ENCODE data around the gene ATP2C1.
A peak's percentile ranks its signal among the peaks of the same experiment; 100 is the strongest.
"Not testable (repeated sequence)": the region's sequence is repeated elsewhere in the genome, so short reads cannot be mapped to it uniquely, and the experiment has no call there.

ATP2C1 gene

GRCh38 chr3:130968221-130968620 lies 74.3 kb downstream of the ATP2C1 start:
- DNase-seq (ENCODE audit: low read depth) = no peak

DNA sequence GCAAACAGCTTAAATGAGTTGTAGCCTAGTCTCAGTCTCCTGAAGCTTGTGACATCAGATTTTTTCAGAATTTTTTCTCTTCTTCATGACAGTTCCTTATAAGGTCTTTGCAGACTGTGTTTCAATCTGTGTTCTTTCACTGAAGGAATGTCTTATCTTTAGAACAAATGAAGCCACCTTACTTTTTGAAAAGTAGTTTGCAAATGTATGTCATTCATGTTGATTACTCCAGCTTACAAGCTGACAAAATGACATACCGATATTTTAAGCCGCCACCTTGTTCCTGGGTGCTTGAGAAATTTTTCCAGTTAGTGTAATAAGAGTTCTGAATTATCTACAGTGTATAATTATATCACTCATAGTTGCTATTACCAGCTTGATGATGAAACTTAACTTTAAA lies 75.7 kb downstream of the ATP2C1 start:
- DNase-seq (ENCODE audit: low read depth) = no peak

More at GRCh38 chr3:130968221-130968620, 74.3 kb downstream of the ATP2C1 start:
- H3K4me3 ChIP-seq (ENCODE audit: low read depth, low read length) = no peak overlapping the region

GRCh38 chr3:130971208-130971607 lies 77.3 kb downstream of the ATP2C1 start:
- H3K4me3 ChIP-seq (ENCODE audit: low read depth, low read length) = no peak overlapping the region
- DNase-seq (ENCODE audit: low read depth) = no peak

More for the DNA sequence above, 75.7 kb downstream of the ATP2C1 start:
- H3K4me3 ChIP-seq (ENCODE audit: low read depth, low read length) = no peak overlapping the region

- H3K4me3 ChIP-seq (ENCODE audit: low read depth, low read length); DNase-seq (ENCODE audit: low read depth): not testable (repeated sequence)
Measured at GRCh38 chr3:130972592-130972991, 78.7 kb downstream of the ATP2C1 start.

DNA sequence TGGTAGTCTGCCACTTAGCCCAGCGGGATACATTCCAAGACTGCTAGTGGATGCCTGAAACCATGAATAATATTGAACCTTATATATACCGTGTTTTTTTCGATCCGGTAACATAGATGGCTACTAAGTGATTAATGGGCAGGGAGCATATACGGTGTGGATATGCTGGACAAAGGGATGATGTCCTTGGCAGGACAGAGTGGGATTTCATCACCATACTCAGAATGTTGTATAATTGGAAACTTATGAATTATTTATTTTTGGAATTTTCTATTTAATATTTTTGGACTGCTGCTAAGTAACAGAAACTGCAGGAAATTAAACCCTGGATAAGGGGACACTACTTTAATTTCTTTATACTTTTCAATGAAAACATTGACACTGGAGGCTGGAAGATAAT lies 79.5 kb downstream of the ATP2C1 start:
- no peak overlapping the region for H3K4me3 ChIP-seq (ENCODE audit: low read depth, low read length)
- DNase-seq (ENCODE audit: low read depth) = no peak

DNA sequence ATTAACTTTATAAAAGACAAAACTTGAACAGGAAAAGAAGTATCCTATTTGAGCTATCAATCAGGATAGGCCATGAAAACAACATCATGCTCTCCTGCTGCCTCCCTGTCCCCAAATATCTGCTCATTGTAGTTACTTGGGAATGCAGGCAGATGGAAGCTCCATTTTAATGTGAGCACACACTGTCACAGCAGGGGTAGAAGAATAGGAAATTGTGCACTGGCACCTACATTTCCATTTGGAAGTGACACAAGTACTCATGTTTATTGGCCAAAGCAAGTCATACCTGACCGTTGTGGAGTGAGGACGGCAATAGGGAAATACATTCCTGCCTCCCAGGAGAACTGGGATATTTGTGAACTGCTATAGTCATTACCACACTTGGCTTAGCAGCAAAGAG lies 80.3 kb downstream of the ATP2C1 start:
- DNase-seq (ENCODE audit: low read depth) = no peak
- no peak overlapping the region for H3K4me3 ChIP-seq (ENCODE audit: low read depth, low read length)

- H3K4me3 ChIP-seq (ENCODE audit: low read depth, low read length) = no peak overlapping the region
Measured at GRCh38 chr3:130975251-130975650, 81.4 kb downstream of the ATP2C1 start.

DNA sequence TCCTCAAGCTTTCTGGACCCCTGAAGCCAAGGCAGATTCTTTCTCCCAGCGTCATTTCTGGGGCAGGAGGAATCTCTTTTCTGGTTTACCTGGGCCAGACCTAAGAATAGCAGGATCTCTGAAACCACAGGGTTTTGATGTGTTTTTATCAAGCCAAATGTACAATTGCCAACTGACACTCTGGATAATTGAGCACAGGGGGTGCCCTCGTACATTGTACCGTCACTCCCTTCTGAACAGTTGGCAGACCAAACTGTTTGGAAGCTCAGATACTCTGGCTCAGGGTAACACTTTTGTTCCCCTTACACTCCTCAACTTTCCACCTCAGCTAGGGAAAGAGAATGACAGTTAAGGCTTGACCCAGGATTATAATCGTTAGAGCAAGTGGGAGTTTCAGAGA lies 82.8 kb downstream of the ATP2C1 start:
- DNase-seq (ENCODE audit: low read depth) = no peak
- H3K4me3 ChIP-seq (ENCODE audit: low read depth, low read length) = no peak overlapping the region

More at GRCh38 chr3:130975251-130975650, 81.4 kb downstream of the ATP2C1 start:
- no peak for DNase-seq (ENCODE audit: low read depth)

GRCh38 chr3:130979117-130979516 lies 85.2 kb downstream of the ATP2C1 start:
- DNase-seq (ENCODE audit: low read depth) = no peak
- no peak overlapping the region for H3K4me3 ChIP-seq (ENCODE audit: low read depth, low read length)

DNA sequence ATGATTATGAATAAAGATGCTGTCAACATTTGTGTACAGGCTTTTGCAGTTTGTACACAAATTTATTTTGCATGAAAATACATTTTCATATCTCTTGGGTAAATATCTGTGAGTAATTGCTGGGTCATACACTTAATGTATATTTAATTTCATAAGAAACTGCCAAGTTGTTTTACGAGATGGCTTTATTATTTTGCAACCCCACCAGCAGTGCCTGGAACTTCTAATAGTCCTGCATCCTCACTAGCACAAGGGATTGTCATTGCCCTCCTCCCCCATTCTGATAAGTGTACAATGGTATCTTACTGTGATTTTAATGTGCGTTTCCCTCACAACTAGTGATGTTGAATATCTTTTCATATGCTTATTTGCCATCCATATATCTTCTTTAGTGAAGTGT lies 87.6 kb downstream of the ATP2C1 start:
- no peak for DNase-seq (ENCODE audit: low read depth)
- H3K4me3 ChIP-seq (ENCODE audit: low read depth, low read length) = no peak overlapping the region

GRCh38 chr3:130990282-130990681 lies 96.4 kb downstream of the ATP2C1 start:
- H3K4me3 ChIP-seq (ENCODE audit: low read depth, low read length) = no peak overlapping the region
- DNase-seq (ENCODE audit: low read depth) = no peak

DNA sequence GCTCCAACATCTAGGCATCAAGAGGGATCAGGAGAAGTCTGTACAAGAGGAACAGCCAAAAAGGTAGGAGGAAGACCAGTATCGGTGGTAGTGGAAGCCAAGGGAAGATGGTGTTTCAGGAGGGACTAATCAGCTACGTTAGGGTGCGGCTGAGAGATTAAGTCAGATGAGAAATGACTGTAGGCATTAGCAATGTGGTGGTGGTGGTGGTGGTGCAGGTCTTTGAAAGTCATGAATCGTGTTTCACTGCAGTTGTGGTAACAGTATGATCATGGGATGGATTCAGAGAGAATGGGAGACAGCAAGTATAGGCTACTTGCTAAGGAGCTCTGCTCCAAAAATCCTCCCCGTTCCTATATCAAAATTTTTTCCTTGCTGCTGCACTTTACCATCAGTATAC lies 97.2 kb downstream of the ATP2C1 start:
- DNase-seq (ENCODE audit: low read depth) = no peak
- H3K4me3 ChIP-seq (ENCODE audit: low read depth, low read length) = no peak overlapping the region

DNA sequence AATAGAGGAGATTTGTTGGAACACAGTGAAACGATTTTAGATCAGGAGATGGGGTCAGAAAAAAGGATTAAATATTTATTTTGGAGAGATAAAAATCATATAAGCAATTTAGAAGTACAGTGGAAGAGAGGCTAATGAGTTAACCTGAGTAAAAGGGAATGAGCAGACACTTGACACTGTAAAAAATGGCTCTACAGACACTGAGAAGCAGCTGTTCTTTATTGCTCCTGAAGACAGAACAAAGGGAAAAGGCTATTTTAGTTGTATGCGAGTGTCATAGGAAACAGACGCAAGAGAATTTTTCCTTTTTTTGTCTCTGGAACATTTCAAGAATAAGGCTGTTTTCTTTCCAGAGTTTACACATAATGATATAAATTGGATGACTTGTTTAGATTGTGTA lies 98.5 kb downstream of the ATP2C1 start:
- DNase-seq (ENCODE audit: low read depth) = no peak

DNA sequence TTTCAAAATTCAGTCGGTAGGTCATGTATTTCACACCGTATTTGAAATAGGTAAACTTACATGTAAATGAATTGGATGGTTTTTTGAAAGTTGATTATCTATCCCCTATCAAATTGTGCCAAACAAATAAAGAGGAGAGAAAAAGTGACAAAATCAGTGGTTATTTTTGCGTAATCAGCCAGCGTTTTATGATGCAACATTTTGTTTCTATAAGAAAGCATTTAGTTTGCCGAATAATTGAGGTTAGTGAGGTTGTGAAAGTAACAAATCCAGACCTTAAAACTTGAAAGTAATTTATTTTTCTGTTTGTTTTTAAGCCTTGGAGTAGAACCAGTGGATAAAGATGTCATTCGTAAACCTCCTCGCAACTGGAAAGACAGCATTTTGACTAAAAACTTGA lies 103.4 kb downstream of the ATP2C1 start:
- no peak overlapping the region for H3K4me3 ChIP-seq (ENCODE audit: low read depth, low read length)
- peak; percentile 23 for DNase-seq (ENCODE audit: low read depth)

More for the DNA sequence above, 98.5 kb downstream of the ATP2C1 start:
- H3K4me3 ChIP-seq (ENCODE audit: low read depth, low read length) = no peak overlapping the region

GRCh38 chr3:131001071-131001470 lies 107.2 kb downstream of the ATP2C1 start:
- DNase-seq (ENCODE audit: low read depth) = no peak
- H3K4me3 ChIP-seq (ENCODE audit: low read depth, low read length) = no peak overlapping the region

- DNase-seq (ENCODE audit: low read depth) = no peak
- H3K4me3 ChIP-seq (ENCODE audit: low read depth, low read length) = no peak overlapping the region
Measured at GRCh38 chr3:131004603-131005002, 110.7 kb downstream of the ATP2C1 start.

DNA sequence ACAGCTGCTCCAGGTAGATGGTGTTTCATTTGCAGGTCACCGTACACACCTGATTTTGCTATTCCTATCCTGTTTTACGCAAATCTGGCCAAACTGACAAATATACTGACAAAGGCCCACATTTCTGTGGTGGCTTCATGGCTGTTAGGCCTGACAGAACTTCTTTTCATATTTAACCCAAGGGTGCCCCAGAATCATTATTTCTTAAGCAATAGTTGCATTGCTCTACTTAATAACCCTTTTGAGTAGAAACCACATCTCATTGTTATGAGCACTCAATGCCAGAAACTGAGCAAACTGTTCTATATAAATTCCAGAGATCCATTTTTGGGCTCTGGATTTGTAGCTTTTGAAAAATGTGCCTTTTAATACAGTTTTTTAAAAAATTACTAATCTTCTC lies 113.4 kb downstream of the ATP2C1 start:
- DNase-seq (ENCODE audit: low read depth) = no peak

DNA sequence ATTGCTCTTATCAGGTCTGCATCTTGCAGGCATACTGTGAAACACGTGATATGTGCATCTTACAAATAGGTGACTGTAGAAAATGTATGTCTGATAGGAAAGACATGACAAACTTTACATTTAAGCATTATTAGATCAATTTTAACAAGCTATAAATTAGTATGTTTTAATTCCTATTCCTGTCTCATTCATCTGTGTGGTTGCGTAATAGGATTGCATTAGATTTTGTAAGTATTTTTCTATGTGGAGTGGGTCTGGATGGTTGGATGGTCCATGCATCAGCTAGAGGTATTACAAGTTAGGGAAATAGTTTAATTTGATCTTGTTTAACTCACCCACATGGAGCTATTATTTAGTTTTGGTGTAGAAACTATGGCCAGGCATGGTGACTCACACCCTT lies 113.9 kb downstream of the ATP2C1 start:
- no peak overlapping the region for H3K4me3 ChIP-seq (ENCODE audit: low read depth, low read length)
- DNase-seq (ENCODE audit: low read depth) = no peak

More for the DNA sequence above, 113.4 kb downstream of the ATP2C1 start:
- H3K4me3 ChIP-seq (ENCODE audit: low read depth, low read length) = no peak overlapping the region

- no peak for DNase-seq (ENCODE audit: low read depth)
- no peak overlapping the region for H3K4me3 ChIP-seq (ENCODE audit: low read depth, low read length)
Measured at GRCh38 chr3:131008326-131008725, 114.4 kb downstream of the ATP2C1 start.

GRCh38 chr3:131009698-131010097 lies 115.8 kb downstream of the ATP2C1 start:
- no peak for DNase-seq (ENCODE audit: low read depth)
- H3K4me3 ChIP-seq (ENCODE audit: low read depth, low read length) = no peak overlapping the region

GRCh38 chr3:131018970-131019369 lies 125.1 kb downstream of the ATP2C1 start:
- H3K4me3 ChIP-seq (ENCODE audit: low read depth, low read length) = no peak overlapping the region

GRCh38 chr3:131020122-131020693 lies 126.3 kb downstream of the ATP2C1 start:
- no peak for DNase-seq (ENCODE audit: low read depth)
- H3K4me3 ChIP-seq (ENCODE audit: low read depth, low read length) = no peak overlapping the region

More at GRCh38 chr3:131018970-131019369, 125.1 kb downstream of the ATP2C1 start:
- DNase-seq (ENCODE audit: low read depth) = no peak
